Medulla oblongata (tissue), 1 donor: ENCODE measurements around the gene TOP2B.
A peak's percentile ranks its signal among the peaks of the same experiment; 100 is the strongest.

ENCODE experiments used
- DNase-seq: peaks from one replicate; pipeline ENCODE4 v3.0.0-alpha.2; 2015; ENCODE audit errors: extremely low spot score

Gene TOP2B, protein sequence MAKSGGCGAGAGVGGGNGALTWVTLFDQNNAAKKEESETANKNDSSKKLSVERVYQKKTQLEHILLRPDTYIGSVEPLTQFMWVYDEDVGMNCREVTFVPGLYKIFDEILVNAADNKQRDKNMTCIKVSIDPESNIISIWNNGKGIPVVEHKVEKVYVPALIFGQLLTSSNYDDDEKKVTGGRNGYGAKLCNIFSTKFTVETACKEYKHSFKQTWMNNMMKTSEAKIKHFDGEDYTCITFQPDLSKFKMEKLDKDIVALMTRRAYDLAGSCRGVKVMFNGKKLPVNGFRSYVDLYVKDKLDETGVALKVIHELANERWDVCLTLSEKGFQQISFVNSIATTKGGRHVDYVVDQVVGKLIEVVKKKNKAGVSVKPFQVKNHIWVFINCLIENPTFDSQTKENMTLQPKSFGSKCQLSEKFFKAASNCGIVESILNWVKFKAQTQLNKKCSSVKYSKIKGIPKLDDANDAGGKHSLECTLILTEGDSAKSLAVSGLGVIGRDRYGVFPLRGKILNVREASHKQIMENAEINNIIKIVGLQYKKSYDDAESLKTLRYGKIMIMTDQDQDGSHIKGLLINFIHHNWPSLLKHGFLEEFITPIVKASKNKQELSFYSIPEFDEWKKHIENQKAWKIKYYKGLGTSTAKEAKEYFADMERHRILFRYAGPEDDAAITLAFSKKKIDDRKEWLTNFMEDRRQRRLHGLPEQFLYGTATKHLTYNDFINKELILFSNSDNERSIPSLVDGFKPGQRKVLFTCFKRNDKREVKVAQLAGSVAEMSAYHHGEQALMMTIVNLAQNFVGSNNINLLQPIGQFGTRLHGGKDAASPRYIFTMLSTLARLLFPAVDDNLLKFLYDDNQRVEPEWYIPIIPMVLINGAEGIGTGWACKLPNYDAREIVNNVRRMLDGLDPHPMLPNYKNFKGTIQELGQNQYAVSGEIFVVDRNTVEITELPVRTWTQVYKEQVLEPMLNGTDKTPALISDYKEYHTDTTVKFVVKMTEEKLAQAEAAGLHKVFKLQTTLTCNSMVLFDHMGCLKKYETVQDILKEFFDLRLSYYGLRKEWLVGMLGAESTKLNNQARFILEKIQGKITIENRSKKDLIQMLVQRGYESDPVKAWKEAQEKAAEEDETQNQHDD (N-terminal part only)

DNA sequence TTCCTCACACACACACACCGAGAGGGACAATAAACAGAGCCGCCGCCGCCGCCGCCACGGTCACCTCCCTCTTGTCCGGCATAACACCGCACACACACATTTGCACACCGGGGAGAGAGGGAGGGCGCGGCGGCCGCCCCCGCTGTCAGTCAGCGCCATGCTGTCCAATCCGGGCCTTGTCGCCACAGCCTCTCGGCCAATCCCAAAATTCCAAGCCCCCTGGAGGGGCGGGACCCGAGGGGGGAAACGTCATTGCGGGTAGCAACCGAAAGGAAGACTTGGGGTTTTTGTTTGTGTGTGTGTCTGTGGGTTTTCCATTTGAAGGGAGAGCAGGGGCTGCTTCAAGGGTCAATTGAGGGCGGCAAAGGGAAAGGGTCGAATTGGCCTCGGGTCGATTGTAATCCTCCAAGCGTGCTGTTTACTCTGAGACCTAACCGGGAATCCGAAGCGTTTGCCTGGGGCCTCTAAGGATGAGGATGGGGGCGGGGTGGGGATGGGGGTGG, at the start of gene TOP2B:
Gene TOP2B (minus strand): TSS at position 96 of the 503 bp plus-strand sequence. CDS start 610 bp downstream, outside the sequence.
- DNase-seq, result peak; percentile 99

DNA sequence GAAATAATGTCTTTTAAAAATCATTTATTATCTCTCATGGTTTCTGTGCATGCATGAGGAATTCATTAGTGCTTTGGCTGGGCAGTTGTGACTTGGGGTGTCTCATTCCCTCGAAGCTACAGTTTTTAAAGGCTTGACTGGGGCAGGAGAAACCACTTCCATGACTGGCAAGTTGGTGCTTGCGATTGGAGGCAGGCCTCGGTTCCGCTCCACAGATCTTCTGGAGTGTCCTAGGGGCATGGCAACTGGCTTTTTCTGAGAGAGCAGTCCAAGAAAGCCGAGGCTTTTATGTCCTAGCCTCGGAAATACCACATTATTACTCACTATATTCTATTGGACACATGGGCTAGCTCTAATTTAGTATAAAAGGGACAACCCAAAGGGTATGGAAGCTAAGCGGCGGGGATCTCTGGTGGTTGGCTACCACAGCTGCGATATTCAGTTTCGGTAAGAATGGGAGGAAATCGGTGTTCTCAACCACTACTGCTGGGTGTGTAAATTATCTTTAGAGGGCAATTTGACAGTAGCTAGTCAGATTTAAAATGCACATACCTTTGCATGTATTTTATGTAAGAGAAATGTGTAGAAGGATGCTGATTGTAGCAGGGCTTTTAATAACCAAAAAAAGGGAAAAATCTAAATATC, 48.8 kb upstream of the TOP2B start:
- DNase-seq, result no peak

DNA sequence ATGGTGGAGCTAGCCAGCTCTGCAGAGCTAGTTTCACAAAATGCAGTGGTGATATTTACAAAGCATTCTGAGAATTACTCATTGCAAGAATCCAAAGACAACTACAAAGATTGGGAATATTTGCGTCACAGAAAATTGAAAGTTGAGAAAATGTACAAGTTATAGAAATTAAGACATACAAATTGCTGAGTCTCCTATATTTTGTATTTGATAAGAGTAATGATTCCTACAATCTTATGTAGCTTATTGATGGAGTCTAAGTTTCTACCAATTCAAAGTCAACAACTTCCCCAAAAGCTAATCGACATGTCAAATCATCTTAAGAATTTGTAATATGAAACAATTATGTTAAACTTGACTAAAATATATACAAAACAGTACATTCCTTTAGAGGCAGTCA, 46.4 kb upstream of the TOP2B start:
- no peak for DNase-seq

DNA sequence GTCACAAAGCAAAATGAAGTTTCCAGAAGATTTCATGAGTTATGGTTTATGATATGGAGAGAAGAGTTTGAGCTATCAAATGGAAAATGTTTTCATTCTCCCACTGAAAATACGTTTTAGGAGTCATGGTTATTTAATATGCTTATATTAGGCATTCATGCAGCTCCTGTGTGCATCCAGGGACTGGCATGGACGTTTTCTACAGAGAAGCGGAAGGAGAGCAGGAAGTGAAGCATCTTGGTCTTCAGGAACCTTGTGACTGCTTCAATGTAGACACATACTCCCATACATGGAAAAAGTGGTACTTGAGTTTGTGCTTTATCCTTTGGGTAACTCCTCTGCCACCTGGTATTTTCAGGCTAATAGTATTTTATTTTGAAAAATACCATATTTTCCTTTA, 43.3 kb upstream of the TOP2B start:
- no peak for DNase-seq

DNA sequence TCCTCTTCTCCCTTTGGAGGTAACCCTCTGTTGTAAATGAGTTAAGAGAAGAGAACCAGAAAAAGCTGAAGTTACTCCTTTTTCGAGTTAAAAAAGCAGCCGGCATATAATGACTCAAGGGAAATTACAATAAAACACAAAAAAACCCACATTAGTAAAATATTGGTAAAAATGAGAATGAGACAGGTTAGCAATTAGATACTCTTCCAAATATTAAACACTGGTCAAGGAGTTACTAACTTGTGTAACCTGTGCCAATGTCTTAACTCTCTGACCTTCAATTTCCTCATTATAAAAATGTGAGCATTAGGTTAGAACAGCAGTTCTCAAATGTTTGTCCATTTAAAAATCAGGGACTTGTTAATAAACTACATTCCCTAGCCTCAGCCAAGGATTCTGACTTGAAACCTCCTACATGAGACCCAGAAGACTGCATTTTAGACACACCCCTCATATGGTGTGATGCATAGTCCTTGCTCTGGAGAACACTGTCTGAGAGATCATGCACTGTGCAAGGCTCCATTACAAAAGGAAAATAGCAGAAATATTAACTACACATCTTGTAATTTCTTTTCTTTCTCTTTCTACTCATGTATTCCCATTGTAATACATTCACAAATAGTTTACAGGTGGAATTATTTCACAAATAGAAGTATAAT, 42.7 kb upstream of the TOP2B start:
- no peak for DNase-seq

DNA sequence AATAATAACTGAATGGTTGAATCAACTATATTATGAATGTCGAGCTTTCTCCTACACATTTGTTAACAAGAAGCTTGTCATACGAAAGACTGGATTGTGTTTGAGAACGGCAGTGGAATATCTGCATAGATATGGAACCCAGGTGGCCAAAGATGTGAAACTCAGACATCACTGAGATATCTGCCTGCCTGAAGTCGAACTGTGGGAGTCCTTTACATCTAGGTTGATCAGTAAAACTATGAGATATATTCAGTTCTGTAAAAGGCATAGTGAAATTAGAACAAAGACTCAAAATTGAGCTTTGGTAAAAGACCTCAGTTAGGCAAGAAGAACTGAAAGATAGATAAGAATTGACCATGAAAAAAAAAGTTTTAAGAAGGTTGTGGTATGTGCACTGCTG, 41.5 kb upstream of the TOP2B start:
- DNase-seq, result no peak

DNA sequence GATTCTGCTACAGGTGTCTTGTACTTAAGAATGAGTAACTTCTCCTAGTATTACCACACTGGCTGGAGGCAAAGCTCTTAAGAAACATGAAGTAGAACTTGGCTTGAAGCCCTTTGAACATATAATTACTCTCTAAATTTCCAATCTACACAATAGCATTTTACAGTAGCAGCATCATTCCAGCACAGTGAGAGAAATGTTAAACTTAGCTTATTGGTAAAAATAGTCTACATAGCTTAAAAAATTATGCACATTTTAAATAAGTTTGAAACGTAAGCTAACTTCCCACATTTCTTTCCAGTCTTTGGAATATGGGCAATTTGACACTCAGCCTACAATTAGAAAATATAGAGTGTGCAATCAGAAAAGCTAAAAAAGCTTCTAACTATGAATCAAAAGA, 32.8 kb upstream of the TOP2B start:
- no peak for DNase-seq

DNA sequence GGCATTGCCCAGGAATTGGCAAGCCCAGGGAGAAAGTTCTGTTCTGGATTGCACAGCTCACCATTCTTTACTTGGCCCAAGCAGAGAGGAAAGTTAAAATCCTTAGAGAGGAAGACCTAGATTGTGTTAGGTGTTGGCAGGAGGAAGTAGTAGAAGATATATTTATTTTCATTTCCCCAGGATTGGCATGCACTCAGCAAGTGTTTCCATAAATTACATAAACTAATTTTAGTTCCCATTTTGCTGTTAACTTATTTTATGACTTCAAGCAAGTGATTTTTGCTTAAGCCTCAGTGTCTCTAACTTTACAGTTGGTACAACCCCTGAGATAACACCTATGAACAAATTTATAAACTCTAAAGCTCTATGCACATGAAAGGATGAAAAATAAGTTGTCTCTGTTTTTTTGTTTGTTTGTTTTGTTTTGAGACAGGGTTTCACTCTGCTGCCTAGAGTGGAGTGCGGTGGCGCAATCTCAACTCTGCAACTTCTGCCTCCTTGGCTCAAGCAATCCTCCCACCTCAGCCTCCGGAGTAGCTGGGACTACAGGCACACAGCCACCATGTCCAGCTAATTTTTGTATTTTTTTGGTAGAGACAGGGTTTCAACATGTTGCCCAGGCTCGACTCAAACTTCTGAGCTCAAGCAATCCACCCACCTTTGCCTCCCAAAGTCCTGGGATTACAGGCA, 31.2 kb upstream of the TOP2B start:
- no peak for DNase-seq

DNA sequence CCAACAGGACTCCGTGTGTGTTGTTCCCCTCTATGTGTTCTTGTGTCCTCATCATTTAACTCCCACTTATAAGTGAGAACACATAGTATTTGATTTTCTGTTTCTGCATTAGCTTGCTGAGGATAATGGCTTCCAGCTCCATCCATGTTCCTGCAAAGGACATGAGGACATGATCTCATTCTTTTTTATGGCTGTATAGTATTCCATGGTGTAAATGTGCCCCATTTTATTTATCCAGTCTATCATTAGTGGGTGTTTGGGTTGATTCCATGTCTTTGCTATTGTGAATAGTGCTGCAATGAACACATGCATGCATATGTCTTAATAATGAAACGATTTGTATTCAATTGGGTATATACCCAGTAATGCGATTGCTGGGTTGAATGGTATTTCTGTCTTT, 28.5 kb upstream of the TOP2B start:
- no peak for DNase-seq

DNA sequence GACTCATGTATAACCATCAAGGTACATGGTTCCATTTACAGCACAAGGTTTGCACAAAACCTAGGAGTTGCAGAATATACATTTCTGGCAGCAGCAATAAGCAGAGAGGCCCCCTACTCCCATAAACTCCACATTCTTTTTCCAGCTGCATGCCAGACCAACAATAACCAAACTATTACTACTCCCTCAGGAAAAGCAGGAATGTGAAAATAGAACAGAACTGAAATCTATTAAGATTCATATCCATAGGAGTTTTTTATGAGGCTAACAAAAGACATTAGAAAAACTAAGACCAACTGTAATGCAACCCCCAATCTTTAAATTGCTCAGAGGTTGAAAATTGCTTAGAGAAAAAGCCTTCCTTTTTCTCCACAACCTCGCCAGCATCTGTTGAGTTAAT, 27.6 kb upstream of the TOP2B start:
- no peak for DNase-seq

DNA sequence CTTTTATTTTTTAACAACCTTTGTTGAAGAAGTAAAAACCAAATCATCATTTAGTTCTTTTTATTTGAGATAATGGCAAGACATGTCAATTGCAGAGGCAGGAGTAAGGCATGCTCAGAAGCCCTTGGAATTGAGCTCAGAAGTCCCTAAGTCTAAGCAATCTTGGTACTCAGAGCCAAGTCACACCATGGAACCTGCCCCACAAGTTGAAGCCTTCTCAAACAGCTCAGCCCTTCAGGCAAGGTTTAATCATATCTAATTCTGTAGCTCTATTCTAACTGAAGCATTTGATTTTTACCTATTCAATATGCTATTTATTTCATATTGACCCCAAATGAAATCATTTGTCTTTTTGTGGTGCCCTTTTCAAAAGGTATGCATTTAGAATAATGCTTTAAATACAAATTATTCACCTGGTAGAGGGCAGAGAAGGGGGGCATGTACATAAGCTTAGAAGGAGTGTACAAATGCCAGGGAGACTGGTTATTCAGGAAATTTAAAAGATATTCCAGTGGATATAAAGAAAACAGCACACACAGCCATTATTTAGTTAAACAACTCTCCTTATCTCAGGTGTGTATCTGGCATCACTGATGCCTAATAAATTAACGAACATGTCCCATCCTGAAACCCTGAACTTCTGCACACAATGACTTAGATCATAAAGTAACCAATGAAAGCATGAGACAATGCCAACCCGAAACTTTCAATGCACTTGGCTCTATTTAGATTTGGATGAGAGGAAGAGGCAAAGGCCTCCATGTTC, 26.2 kb upstream of the TOP2B start:
- DNase-seq, result no peak

DNA sequence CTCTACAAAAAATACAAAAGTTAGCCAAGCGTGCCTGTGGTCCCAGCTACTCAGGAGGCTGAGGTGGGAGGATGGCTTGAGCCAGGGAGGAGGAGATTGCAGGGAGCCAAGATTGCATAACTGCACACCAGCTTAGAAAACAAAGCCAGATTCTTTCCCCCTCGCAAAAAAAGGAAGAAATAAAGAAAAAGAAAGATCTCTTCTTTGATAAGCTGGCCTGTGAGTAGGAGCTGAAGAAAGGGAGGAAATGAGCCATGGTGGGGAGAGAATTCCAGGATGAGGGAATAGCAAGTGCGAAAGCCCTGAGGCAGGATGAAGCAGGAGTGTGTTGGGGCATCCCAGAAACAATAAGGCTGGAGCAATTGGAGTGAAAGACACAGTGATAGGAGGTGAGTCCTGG, 24.5 kb upstream of the TOP2B start:
- no peak for DNase-seq

DNA sequence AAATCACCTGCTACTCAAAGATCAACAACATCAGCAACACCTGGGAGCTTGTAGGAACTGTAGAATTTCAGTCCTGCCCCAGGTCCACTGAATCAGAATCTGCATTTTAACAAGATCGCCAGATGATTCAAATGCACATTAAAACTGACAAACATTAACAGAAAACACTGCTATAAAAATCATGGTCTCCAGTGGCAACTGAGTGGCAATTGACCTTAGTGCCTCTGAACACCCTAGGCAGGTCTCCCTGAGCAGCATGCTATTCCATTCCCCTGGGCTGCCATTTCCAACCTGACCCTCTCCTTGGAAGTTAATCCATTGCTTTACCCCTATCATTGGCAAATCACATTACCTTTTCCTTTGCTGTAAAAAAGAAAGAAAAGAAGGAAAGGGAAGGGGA, 23.0 kb upstream of the TOP2B start:
- no peak for DNase-seq

DNA sequence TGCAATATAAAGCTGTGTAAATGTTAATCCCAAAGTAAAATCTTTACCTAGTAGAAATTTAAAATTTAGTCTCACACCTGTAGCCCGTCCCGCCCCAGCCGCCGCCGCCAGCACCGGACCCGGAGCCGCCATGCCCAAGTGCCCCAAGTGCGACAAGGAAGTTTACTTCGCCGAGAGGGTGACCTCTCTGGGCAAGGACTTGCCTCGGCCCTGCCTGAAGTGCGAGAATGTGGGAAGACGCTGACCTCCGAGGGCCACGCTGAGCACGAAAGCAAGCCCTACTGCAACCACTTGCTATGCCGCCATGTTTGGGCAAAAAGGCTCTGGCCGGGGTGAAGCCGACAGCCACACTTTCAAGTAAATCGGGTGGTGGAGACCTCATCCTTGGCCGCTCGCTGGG, 22.1 kb upstream of the TOP2B start:
- no peak for DNase-seq

DNA sequence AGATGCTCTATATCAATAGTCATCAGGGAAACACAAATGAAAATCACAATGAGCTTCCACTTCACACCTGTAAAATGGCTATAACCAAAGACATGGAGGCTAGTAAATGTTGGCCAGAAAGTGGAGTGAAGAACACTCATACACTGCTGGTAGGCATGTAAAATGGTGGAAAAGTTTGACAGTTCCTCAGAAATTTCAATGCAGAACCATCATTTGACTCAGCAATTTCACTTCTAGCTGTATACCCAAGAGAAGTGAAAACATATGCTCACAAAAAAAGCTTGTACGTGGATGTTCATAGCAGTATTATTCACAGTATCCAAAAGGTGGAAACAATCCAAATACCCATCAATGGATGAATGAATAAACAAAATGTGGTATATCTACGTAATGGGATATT, 19.2 kb upstream of the TOP2B start:
- no peak for DNase-seq

DNA sequence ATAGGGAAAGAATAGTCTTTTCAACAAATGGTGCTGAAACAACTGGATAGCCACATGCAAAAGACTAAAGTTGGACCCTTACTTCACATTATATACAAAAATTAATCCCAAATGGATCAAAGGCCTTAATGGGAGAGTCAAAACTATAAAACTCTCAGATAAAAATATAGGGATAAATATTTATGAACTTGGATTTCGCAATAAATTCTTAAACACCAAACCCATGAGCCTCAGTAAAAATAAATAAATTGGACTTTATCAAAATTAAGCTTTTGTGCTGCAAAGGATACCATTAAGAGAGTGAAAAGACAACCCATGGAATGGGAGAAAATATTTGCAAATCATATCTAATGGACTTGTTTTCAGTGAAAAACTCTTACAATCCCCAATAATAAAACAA, 18.7 kb upstream of the TOP2B start:
- no peak for DNase-seq

DNA sequence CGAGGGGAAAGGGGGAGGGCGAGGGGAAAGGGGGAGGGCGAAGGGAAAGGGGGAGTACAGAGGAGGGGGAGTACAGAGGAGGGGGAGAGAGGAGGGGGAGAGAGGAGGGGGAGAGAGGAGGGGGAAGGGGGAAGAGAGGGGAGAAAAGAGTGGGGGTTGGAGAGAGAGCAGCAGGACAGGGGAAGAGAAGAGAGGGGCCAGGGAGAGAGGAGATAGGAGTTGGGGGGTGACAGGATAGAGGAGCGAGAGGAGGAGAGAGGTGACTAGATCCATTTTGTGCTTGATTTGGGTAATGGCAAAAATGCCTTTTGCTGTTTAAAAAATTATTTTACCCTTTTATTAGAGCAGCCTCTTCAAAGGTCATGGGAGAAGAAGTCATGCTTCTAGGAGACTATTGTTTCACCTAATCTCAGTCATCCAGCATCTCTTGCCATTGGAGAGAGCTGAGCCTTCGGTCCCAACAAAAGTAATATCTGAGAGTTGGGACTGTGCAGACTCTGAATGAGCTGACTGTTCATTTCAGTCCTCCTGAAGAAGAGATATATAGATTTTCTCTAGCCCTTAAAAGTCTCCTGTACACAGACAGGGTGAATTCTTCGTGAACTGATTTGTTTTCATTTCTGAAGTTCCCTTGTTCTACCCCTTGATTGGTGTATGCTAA, 15.1 kb upstream of the TOP2B start:
- peak; percentile 50 for DNase-seq

DNA sequence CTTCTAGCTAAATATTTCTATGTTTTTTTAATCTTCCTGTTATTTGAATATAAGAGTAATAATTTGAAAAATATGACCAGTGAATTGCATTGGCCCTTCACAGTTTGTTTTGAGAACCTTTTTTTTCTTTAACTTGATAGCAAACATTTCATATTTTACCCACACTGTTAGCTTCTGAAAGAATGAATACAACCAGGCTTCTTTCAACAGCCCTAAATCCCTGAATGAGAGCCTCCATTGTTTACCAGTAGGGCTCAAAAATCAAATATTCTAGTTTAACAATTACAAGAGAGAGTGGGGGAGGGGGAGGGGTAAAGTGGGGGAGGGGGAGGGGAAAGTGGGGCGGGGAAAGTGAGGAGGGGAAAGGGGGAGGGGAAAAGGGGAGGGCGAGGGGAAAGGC, 14.5 kb upstream of the TOP2B start:
- DNase-seq, result peak; percentile 33

DNA sequence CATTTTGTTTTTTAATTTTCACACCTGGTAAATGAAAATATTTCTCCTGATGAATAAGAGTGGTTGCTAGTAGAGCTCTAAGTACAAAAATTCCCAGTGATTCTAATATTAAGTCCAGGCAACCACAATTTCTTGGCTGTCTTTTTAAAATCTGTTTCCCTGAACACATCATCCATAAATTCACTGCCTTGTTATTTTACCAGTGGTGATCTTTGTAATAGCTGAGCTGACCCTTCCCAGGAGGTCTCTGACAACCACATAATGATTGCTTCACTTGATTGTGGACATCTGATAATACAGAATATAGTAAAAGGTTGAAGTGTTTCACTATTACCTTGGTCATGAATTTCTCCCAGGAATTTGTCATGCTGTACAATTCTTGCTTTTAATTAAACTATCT, 13.9 kb upstream of the TOP2B start:
- DNase-seq, result no peak
